Hepatocyte (in vitro differentiated cells): Measurements from ENCODE around the gene PSMG2.
"Not testable (repeated sequence)": the region's sequence is repeated elsewhere in the genome, so short reads cannot be mapped to it uniquely, and the experiment has no call there.

Experiments used
- CTCF ChIP-seq: fragments of 200-600 bp; sonication (generic); IDR thresholded peaks from 2 replicates; pipeline ENCODE4 v1.5.1; 2016; ENCODE audit warnings: antibody characterized with exemption, mild to moderate bottlenecking; ENCODE audit not compliant: poor library complexity
- EZH2 ChIP-seq: fragments of 200-600 bp; sonication (generic); IDR thresholded peaks from 2 replicates; pipeline ENCODE4 v1.6.1; 2016; ENCODE audit warnings: antibody characterized with exemption, mild to moderate bottlenecking, borderline replicate concordance

GRCh38 chr18:12755606-12756005, 52.8 kb downstream of the PSMG2 start:
- not testable (repeated sequence) for TF ChIP-seq CTCF, EZH2
